ENCODE data around the gene PNMA8B. TPM values are rescaled to one million over a fixed set of nuclear protein-coding genes. Genes with fewer than 3 reads are reported as not detected.

Gene PNMA8B
- total RNA-seq, 3 donors from 2014 or later = 1.6 to 4.2 (median 2.2) TPM

GRCh38 chr19:46441866-46442265 lies 53.8 kb downstream of the PNMA8B start:
- no peak for TF ChIP-seq POLR2AphosphoS5 (IDR thresholded peaks at IDR 0.05)
- no peak for TF ChIP-seq POLR2A (IDR thresholded peaks at IDR 0.05)
- TF ChIP-seq, protein P1, sequence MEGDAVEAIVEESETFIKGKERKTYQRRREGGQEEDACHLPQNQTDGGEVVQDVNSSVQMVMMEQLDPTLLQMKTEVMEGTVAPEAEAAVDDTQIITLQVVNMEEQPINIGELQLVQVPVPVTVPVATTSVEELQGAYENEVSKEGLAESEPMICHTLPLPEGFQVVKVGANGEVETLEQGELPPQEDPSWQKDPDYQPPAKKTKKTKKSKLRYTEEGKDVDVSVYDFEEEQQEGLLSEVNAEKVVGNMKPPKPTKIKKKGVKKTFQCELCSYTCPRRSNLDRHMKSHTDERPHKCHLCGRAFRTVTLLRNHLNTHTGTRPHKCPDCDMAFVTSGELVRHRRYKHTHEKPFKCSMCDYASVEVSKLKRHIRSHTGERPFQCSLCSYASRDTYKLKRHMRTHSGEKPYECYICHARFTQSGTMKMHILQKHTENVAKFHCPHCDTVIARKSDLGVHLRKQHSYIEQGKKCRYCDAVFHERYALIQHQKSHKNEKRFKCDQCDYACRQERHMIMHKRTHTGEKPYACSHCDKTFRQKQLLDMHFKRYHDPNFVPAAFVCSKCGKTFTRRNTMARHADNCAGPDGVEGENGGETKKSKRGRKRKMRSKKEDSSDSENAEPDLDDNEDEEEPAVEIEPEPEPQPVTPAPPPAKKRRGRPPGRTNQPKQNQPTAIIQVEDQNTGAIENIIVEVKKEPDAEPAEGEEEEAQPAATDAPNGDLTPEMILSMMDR (IDR thresholded peaks at IDR 0.05) = no peak
- no peak overlapping the region for H3K27ac ChIP-seq
- H3K4me1 ChIP-seq = no peaks in the 10 kb centered on the region
- intact Hi-C loops (cut with DNase I; ENCODE audit: low total_unique reads) = no loop called here
- H3K9me3 ChIP-seq = no peaks in the 10 kb centered on the region
- H3K4me3 ChIP-seq = no peak overlapping the region
- no peaks in the 10 kb centered on the region for H3K27me3 ChIP-seq
- H3K36me3 ChIP-seq = no peaks in the 10 kb centered on the region
- no peak for DNase-seq (ENCODE audit: low spot score in 2 of 2)

Other genes starting within 250 kb of the PNMA8B start
- gene HIF3A, start 198.8 kb downstream of the PNMA8B start, total RNA-seq = 100 to 1,000 TPM in 1 of 3 donors, 10 to 100 TPM in 2; 10.4 to 111 (median 20.6) TPM
- 10 to 100 TPM; 41.3 to 72.4 (median 58.7) TPM for gene PPP5C, start 148.8 kb downstream of the PNMA8B start, total RNA-seq
- gene CCDC8, start 82.3 kb downstream of the PNMA8B start, total RNA-seq = 10 to 100 TPM in 2 of 3 donors, 1 to 10 TPM in 1; 2.2 to 29.7 (median 16.4) TPM
- under 1 TPM in 2 of 3 donors, not detected in 1; 0.59 to 0.98 TPM for gene PNMA8C, start 66.9 kb downstream of the PNMA8B start, total RNA-seq
- 1 to 10 TPM in 2 of 3 donors, under 1 TPM in 1; 0.80 to 8.8 (median 2.3) TPM for gene PNMA8A, start 24.3 kb downstream of the PNMA8B start, total RNA-seq
- gene CALM3, start 105.5 kb upstream of the PNMA8B start, total RNA-seq = 100 to 1,000 TPM in 1 of 3 donors, 10 to 100 TPM in 2; 85.9 to 129 (median 86.6) TPM
- 1 to 10 TPM in 2 of 3 donors, under 1 TPM in 1; 0.29 to 6.9 (median 1.3) TPM for gene PTGIR, start 129.2 kb upstream of the PNMA8B start, total RNA-seq
- not detected for gene GNG8, start 140.3 kb upstream of the PNMA8B start, total RNA-seq
- gene DACT3, start 165.3 kb upstream of the PNMA8B start, total RNA-seq = 1 to 10 TPM in 2 of 3 donors, under 1 TPM in 1; 0.48 to 3.9 (median 1.9) TPM
- 10 to 100 TPM; 13.1 to 36.7 (median 25.5) TPM for gene PRKD2, start 221.2 kb upstream of the PNMA8B start, total RNA-seq

Measured in breast epithelium (tissue), 4 donors.